ENCODE data around the gene RAB3IL1.
A peak's percentile ranks its signal among the peaks of the same experiment; 100 is the strongest.

RAB3IL1 gene

DNA sequence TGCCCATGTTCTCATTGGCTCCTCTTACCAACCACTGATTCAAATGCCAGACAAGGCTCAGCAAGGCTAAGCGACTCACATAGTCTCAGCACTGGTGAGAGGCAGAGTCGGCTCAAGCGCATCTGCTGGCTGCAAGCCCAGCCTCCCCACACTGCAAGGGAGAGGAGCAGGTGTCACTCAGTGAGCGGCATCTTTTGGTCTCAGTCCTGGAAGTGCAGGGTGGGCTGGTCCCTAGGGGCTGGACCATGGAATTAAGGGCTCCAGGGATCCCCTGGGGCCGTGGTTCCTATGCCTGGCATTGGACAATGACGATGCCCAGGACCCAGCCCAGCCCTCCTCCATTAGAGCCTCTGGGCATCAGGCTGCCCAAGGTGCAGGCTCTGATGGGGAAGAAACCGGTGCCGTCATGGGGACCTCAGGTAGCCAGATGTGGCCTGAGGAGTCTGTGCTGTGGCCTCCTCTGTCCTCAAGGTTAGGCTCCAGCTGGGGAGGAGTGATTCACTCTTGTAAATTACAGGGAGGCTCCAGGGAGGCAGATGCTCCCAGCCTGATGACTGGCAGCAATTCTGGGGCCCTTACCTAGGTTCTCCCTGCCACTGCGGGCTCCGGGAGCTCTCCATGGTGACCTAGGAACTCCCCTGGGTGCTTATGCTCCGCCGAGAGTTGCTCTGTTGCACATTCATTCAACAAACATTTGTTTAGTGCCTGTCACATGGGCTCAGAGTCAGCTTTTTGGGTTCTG is 61.3 kb downstream of the RAB3IL1 start:
- Histone ChIP-seq H3K27me3 (no peaks in the 10 kb centered on the region), H3K36me3 (peaks cover 26 to 69% (median 53%) of the 10 kb centered on the region in 3 donors), H3K4me3 (no peak overlapping the region), H3K27ac (no peak overlapping the region), H3K9me3 (no peaks in the 10 kb centered on the region), H3K4me1 (peaks cover 0 to 8% (median 5%) of the 10 kb centered on the region in 4 donors)
- intact Hi-C loops (cut with DNase I; ENCODE audit: low total_unique reads): no loop called here
- DNase-seq: no peak
- TF ChIP-seq, protein P1, sequence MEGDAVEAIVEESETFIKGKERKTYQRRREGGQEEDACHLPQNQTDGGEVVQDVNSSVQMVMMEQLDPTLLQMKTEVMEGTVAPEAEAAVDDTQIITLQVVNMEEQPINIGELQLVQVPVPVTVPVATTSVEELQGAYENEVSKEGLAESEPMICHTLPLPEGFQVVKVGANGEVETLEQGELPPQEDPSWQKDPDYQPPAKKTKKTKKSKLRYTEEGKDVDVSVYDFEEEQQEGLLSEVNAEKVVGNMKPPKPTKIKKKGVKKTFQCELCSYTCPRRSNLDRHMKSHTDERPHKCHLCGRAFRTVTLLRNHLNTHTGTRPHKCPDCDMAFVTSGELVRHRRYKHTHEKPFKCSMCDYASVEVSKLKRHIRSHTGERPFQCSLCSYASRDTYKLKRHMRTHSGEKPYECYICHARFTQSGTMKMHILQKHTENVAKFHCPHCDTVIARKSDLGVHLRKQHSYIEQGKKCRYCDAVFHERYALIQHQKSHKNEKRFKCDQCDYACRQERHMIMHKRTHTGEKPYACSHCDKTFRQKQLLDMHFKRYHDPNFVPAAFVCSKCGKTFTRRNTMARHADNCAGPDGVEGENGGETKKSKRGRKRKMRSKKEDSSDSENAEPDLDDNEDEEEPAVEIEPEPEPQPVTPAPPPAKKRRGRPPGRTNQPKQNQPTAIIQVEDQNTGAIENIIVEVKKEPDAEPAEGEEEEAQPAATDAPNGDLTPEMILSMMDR (IDR thresholded peaks at IDR 0.05): no peak

DNA sequence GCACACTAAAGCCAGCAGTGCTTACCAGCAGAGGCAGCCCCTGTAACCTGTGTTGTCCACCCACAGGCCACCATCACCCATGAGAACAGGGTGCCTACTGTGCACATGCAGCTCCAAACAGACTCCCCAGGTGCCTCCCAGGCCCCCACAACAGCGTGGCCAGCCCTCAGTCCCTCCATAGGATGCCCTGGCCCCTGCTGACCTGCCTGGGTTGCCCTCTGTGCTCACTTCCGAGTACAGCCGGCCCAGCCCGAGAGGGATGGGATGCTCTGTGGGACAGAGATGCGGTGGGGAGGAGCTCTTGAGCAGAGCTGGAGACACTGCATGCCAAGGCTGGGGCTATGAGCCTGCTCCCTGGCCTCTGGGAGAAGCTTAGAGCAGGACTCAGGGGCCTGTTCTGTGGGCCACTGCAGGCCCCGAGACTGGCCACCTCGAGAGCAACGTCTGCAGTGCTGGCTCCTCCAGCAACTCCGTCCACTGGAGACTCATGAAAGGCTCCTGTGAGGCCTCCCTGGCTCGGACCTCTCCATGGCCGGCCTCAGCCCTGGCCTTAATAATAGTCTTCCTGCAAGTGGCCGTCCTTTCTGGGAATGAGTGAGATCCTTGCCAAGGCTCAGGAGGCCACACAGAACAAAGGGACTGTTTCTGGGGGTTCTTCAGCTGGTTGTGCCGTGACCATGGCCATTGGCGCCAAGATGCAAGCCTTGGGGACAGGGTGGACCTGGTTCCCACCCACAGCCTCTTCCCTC is 62.2 kb downstream of the RAB3IL1 start:
- H3K27me3 ChIP-seq: no peaks in the 10 kb centered on the region
- H3K27ac ChIP-seq: no peak overlapping the region
- no peaks in the 10 kb centered on the region for H3K9me3 ChIP-seq
- peaks cover 36 to 70% (median 54%) of the 10 kb centered on the region in 3 donors for H3K36me3 ChIP-seq
- TF ChIP-seq, protein P1 (IDR thresholded peaks at IDR 0.05): no peak
- H3K4me3 ChIP-seq: no peak overlapping the region
- peaks cover 0 to 6% (median 2%) of the 10 kb centered on the region in 4 donors for H3K4me1 ChIP-seq
- intact Hi-C loops (cut with DNase I; ENCODE audit: low total_unique reads): no loop called here
- DNase-seq: no peak

DNA sequence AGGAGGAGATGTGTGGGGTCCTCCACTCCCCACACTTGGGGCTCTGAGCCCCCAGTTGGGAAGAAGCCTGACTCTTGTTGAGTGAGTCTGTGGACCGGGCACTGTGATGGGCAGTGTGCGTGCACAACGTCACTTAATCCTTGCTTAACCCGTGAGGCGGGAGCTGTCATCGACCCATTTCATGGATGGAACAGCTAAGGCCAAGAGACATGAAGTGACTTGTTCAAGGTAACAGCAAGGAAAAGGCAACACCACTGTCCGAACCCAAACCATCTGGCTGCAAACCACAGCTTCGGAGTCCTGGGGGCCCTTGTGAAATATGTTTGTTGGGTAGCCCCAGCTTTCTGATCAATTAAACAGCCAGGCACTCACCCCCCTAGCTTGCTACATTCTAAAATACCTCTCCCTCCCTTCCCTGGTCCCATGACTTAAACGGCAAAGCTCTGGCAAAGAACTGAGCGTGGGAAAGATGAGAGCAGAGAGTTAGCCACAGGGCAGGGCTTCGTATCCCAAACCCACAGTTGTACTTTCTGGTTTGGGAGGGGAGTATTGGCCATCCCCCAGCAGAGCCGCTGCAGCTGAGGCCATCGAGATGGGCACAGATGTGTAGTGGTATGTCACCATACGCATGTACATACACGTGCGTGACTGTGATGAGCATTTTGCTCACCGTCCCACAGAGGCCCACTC is 63.0 kb downstream of the RAB3IL1 start:
- H3K4me3 ChIP-seq: no peak overlapping the region
- DNase-seq: no peak
- no peak overlapping the region for H3K27ac ChIP-seq
- intact Hi-C loops (cut with DNase I; ENCODE audit: low total_unique reads): no loop called here
- peaks cover 0 to 6% (median 0%) of the 10 kb centered on the region in 4 donors for H3K4me1 ChIP-seq
- H3K36me3 ChIP-seq: peaks cover 38 to 69% (median 52%) of the 10 kb centered on the region in 3 donors
- TF ChIP-seq, protein P1 (IDR thresholded peaks at IDR 0.05): no peak
- no peaks in the 10 kb centered on the region for H3K9me3 ChIP-seq
- no peaks in the 10 kb centered on the region for H3K27me3 ChIP-seq

DNA sequence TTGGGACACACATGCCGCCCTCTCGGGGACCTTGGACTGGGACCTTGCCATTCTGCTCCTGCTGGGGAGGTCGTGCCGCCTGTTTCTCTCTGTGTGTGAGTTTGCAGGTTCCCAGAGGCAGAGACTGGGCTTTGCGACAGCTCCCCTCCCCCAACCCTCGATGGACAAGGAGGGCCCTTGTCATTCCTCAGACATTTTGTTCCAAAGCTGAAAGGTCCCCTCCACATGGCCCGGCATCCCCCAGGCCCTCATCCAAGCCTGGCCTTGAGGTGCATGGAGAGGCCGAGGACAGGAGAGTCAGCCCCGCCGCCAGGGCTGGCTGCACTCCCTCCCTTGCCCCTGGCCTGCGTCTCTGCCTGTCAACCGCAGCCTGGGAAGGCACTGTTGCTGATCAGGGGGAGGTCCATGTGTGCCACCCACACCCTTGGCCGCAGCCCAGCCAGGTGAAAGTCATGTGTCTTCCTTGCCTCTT is 63.6 kb downstream of the RAB3IL1 start:
- DNase-seq: no peak
- H3K9me3 ChIP-seq: no peaks in the 10 kb centered on the region
- peaks cover 0 to 6% (median 0%) of the 10 kb centered on the region in 4 donors for H3K4me1 ChIP-seq
- intact Hi-C loops (cut with DNase I; ENCODE audit: low total_unique reads): no loop called here
- H3K4me3 ChIP-seq: no peak overlapping the region
- peaks cover 39 to 69% (median 52%) of the 10 kb centered on the region in 3 donors for H3K36me3 ChIP-seq
- TF ChIP-seq, protein P1 (IDR thresholded peaks at IDR 0.05): no peak
- no peaks in the 10 kb centered on the region for H3K27me3 ChIP-seq
- H3K27ac ChIP-seq: no peak overlapping the region

DNA sequence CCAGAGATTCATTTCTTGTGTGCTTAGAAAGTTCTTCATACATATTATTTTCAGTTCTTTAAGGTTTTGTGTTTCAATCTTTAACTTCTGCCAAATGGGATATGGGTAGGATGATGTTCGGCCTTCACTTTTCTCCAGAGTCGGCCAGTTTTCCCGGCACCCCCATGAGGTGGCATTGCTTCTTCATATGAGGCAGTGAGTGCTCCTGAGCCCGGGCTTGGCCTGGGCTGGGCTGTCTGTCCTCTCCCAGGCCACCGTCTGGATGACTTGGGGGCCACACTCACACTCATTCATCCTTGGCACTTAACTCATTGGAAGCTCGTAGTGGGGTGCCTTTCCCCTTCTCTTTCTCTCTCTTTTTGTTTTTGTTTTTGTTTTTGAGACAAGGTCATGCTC is 65.5 kb downstream of the RAB3IL1 start:
- peaks cover 42 to 66% (median 58%) of the 10 kb centered on the region in 3 donors for H3K36me3 ChIP-seq
- DNase-seq: no peak
- TF ChIP-seq, protein P1 (IDR thresholded peaks at IDR 0.05): no peak
- peaks cover 0 to 6% (median 0%) of the 10 kb centered on the region in 4 donors for H3K4me1 ChIP-seq
- intact Hi-C loops (cut with DNase I; ENCODE audit: low total_unique reads): no loop called here
- peak overlapping the region; percentile 46 to 48 for H3K27ac ChIP-seq
- H3K27me3 ChIP-seq: no peaks in the 10 kb centered on the region
- no peaks in the 10 kb centered on the region for H3K9me3 ChIP-seq
- no peak overlapping the region for H3K4me3 ChIP-seq
